Neural crest cell (in vitro differentiated cells): ENCODE data around the gene SDCCAG8. TPM values are rescaled to one million over a fixed set of nuclear protein-coding genes. Genes with fewer than 3 reads are reported as not detected.

Experiments used
- DNase-seq: peaks from one replicate; pipeline ENCODE4 v3.0.0; 2021; ENCODE audit warnings: low read depth, mixed read lengths, low spot score
- H3K27ac Mint-ChIP-seq: one replicate; pipeline ENCODE4 v1.8.0; 2021; ENCODE audit warnings: mild to moderate bottlenecking, mixed read lengths; ENCODE audit not compliant: unreplicated experiment
- H3K27me3 Mint-ChIP-seq: 2 replicates; pipeline ENCODE4 v1.8.0; 2021; ENCODE audit warnings: low read depth, mild to moderate bottlenecking, mixed read lengths
- H3K36me3 Mint-ChIP-seq: 2 replicates; pipeline ENCODE4 v1.8.0; 2021; ENCODE audit warnings: low read depth, mild to moderate bottlenecking, mixed read lengths
- H3K4me1 Mint-ChIP-seq: 2 replicates; pipeline ENCODE4 v1.8.0; 2021; ENCODE audit warnings: mixed read lengths
- H3K4me3 Mint-ChIP-seq: one replicate; pipeline ENCODE4 v1.8.0; 2021; ENCODE audit warnings: mild to moderate bottlenecking, mixed read lengths
- H3K9me3 Mint-ChIP-seq: 2 replicates; pipeline ENCODE4 v1.8.0; 2021; ENCODE audit warnings: mixed read lengths
- CTCF ChIP-seq: fragments of 200-600 bp; sonication (generic); conservative IDR thresholded peaks from 2 replicates; pipeline ENCODE4 v1.5.0; 2021; ENCODE audit warnings: antibody characterized with exemption, mild to moderate bottlenecking
- total RNA-seq: library from RNA; stranded (reverse); gene quantifications from 2 replicates; pipeline ENCODE4 v1.2.1, GENCODE V29; 2021

The SDCCAG8 gene
- total RNA-seq, 1 donor from 2014 or later, result 19.9 TPM

DNA sequence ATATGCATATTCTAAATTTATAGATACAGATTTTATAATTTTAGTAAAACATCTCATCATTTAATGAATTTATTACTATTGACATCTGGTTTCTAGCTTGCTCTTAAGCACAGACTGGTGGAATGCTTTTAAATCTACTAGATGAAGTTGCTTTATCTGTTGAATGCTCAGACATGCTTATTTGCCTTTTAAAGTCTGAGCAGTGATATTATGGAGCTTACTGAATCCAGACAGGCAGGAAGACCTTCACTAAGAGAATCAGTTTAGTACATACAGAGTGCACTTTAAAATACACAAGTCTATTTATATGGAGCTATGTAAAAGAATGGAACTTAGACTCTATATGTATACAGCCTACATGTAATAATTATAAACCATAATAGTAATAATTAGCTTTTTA, 16.6 kb downstream of the SDCCAG8 start:
- Mint-ChIP-seq H3K27me3 (no peaks in the 10 kb centered on the region), H3K9me3 (peaks cover 4% of the 10 kb centered on the region), H3K36me3 (peaks cover 21% of the 10 kb centered on the region), H3K4me3 (no peak overlapping the region), H3K27ac (no peak overlapping the region), H3K4me1 (peaks cover 5% of the 10 kb centered on the region)
- TF ChIP-seq CTCF, result no peak
- no peak for DNase-seq

DNA sequence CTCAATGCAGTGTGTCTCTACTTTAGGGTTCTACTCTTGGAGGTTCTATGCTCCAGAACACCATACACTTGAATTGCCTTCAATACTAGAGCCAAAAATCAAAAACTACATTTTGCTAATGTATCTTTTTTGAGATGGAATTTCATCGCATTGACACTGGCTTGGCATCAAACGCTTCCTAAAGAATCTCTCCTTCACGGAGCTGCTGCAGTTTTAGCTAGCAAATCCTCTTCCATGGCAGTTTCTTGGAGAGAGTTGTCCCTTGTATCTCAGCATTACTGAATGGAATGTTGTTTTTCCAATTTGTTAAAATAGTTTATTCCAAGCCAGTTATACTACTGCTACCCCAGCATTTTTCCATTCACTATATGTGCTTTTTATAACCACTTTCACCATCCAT, 17.7 kb downstream of the SDCCAG8 start:
- Mint-ChIP-seq H3K27ac (no peak overlapping the region), H3K4me3 (no peak overlapping the region), H3K27me3 (no peaks in the 10 kb centered on the region), H3K4me1 (peaks cover 5% of the 10 kb centered on the region), H3K36me3 (peaks cover 22% of the 10 kb centered on the region), H3K9me3 (peaks cover 4% of the 10 kb centered on the region)
- no peak for DNase-seq
- no peak for TF ChIP-seq CTCF

GRCh38 chr1:243273945-243274344, 18.1 kb downstream of the SDCCAG8 start:
- Mint-ChIP-seq H3K36me3 (peaks cover 22% of the 10 kb centered on the region), H3K4me3 (no peak overlapping the region), H3K9me3 (peaks cover 4% of the 10 kb centered on the region), H3K4me1 (peaks cover 2% of the 10 kb centered on the region), H3K27me3 (no peaks in the 10 kb centered on the region), H3K27ac (no peak overlapping the region)
- DNase-seq, result no peak
- no peak for TF ChIP-seq CTCF

DNA sequence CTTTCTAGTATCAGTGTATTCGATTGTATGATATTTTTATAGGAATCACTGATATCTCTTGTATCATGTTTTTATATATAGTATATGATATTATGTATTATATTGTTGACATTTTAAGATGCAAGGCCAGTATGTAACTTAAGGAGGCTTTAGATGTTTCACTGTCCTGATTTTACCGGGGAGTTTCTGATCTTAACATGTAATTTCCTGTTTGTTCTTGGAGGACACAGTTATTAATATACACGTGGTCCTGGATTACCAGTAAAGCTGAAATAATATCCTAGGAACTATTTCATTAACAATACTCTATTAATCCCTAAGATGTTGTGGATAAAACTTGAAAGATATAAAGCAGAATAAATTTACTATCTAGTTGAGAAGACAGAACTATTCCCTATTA, 19.5 kb downstream of the SDCCAG8 start:
- no peak overlapping the region for H3K4me3 Mint-ChIP-seq
- no peak overlapping the region for H3K27ac Mint-ChIP-seq
- peaks cover 25% of the 10 kb centered on the region for H3K36me3 Mint-ChIP-seq

GRCh38 chr1:243280571-243281129, 24.8 kb downstream of the SDCCAG8 start:
- Mint-ChIP-seq H3K4me3 (no peak overlapping the region), H3K27ac (no peak overlapping the region), H3K9me3 (peaks cover 4% of the 10 kb centered on the region), H3K27me3 (no peaks in the 10 kb centered on the region), H3K4me1 (peaks cover 6% of the 10 kb centered on the region), H3K36me3 (peaks cover 23% of the 10 kb centered on the region)
- no peak for TF ChIP-seq CTCF
- DNase-seq, result no peak

More for the DNA sequence above, 19.5 kb downstream of the SDCCAG8 start:
- Mint-ChIP-seq H3K9me3 (peaks cover 4% of the 10 kb centered on the region), H3K4me1 (no peaks in the 10 kb centered on the region), H3K27me3 (no peaks in the 10 kb centered on the region)
- TF ChIP-seq CTCF, result no peak
- no peak for DNase-seq

GRCh38 chr1:243281672-243282071, 25.8 kb downstream of the SDCCAG8 start:
- no peaks in the 10 kb centered on the region for H3K27me3 Mint-ChIP-seq
- peaks cover 17% of the 10 kb centered on the region for H3K36me3 Mint-ChIP-seq
- no peak overlapping the region for H3K27ac Mint-ChIP-seq
- peaks cover 1% of the 10 kb centered on the region for H3K9me3 Mint-ChIP-seq
- TF ChIP-seq CTCF, result no peak
- H3K4me1 Mint-ChIP-seq, result peaks cover 6% of the 10 kb centered on the region
- H3K4me3 Mint-ChIP-seq, result no peak overlapping the region
- no peak for DNase-seq
